Smooth muscle cell (in vitro differentiated cells): ENCODE results near the gene IL1RN. TPM values are rescaled to one million over a fixed set of nuclear protein-coding genes. Genes with fewer than 3 reads are reported as not detected.

Experiments used
- DNase-seq: peaks from one replicate; lab custom pipeline; 2025; ENCODE audit not compliant: unreplicated experiment; lab: John Stamatoyannopoulos, UW
- H2AFZ ChIP-seq: fragments of 200-600 bp; sonication (generic); 2 replicates; pipeline ENCODE4 v1.6.0; 2016; ENCODE audit warnings: antibody characterized with exemption, low read depth, mild to moderate bottlenecking
- H3F3A ChIP-seq: fragments of 200-600 bp; sonication (generic); 2 replicates; pipeline ENCODE4 v1.6.0; 2017; ENCODE audit warnings: antibody characterized with exemption, low read depth
- H3K27ac ChIP-seq: fragments of 200-600 bp; sonication (generic); 2 replicates; pipeline ENCODE4 v1.5.1; 2016; ENCODE audit warnings: low read depth, mild to moderate bottlenecking
- H3K27me3 ChIP-seq: fragments of 200-600 bp; sonication (generic); 2 replicates; pipeline ENCODE4 v1.6.1; 2016; ENCODE audit warnings: low read depth, mild to moderate bottlenecking
- H3K36me3 ChIP-seq: fragments of 200-600 bp; sonication (generic); 2 replicates; pipeline ENCODE4 v1.5.1; 2016; ENCODE audit warnings: low read depth
- H3K4me1 ChIP-seq: fragments of 200-600 bp; sonication (generic); 2 replicates; pipeline ENCODE4 v1.5.1; 2016; ENCODE audit warnings: low read depth
- H3K4me2 ChIP-seq: fragments of 200-600 bp; sonication (generic); 2 replicates; pipeline ENCODE4 v1.6.0; 2016; ENCODE audit warnings: mild to moderate bottlenecking
- H3K4me3 ChIP-seq: fragments of 200-600 bp; sonication (generic); 2 replicates; pipeline ENCODE4 v1.5.1; 2016; ENCODE audit warnings: mild to moderate bottlenecking
- H3K79me2 ChIP-seq: fragments of 200-600 bp; sonication (generic); 2 replicates; pipeline ENCODE4 v1.6.0; 2016; ENCODE audit warnings: low read depth, mild to moderate bottlenecking
- H3K9ac ChIP-seq: fragments of 200-600 bp; sonication (generic); 2 replicates; pipeline ENCODE4 v1.6.0; 2016; ENCODE audit warnings: low read depth
- H3K9me3 ChIP-seq: fragments of 200-600 bp; sonication (generic); replicated peaks from 2 replicates; pipeline ENCODE4 v1.5.1; 2016; ENCODE audit warnings: low read depth
- H4K20me1 ChIP-seq: fragments of 200-600 bp; sonication (generic); 2 replicates; pipeline ENCODE4 v1.6.0; 2016; ENCODE audit warnings: low read depth
- CTCF ChIP-seq: fragments of 200-600 bp; sonication (generic); IDR thresholded peaks from 2 replicates; pipeline ENCODE4 v1.5.1; 2017; ENCODE audit warnings: borderline replicate concordance, mild to moderate bottlenecking, antibody characterized with exemption; ENCODE audit not compliant: insufficient read depth, poor library complexity, severe bottlenecking
- WGBS: methylation state at CpG from one replicate; pipeline ENCODE4 v1.1.7; 2016; ENCODE audit warnings: low lambda C conversion rate; 5-methylcytosine and 5-hydroxymethylcytosine counted together
- polyA plus RNA-seq: library from polyadenylated mRNA; unstranded; fragments of >200 nt; fragmentation: Nextera tagmentation; extraction: Ambion mirVana; gene quantifications from 2 replicates; pipeline ENCODE4 v1.2.1, GENCODE V29; 2016
- total RNA-seq: library from RNA; depleted of rRNA; stranded (reverse); fragments of >200 nt; gene quantifications from 2 replicates; pipeline ENCODE4 v1.2.3, GENCODE V29; 2014

IL1RN gene
- total and polyA plus RNA-seq, 2 experiments from 2014 or later, result 2.2 to 3.3 TPM

GRCh38 chr2:113144259-113144658 is 16.9 kb downstream of the IL1RN start:
- Histone ChIP-seq H3K4me2 (no peak overlapping the region), H3F3A (no peaks in the 10 kb centered on the region), H4K20me1 (no peaks in the 10 kb centered on the region), H3K9me3 (no peaks in the 10 kb centered on the region), H3K27me3 (no peaks in the 10 kb centered on the region), H3K4me3 (no peak overlapping the region), H3K79me2 (no peaks in the 10 kb centered on the region), H3K36me3 (no peaks in the 10 kb centered on the region), H3K27ac (no peak overlapping the region), H2AFZ (no peak overlapping the region), H3K9ac (no peak overlapping the region), H3K4me1 (no peaks in the 10 kb centered on the region)
- DNase-seq, result no peak
- 85% methylated on average over 4 of the region's 4 CpGs for WGBS
- TF ChIP-seq CTCF, result no peak

- H3K9me3 ChIP-seq, result no peaks in the 10 kb centered on the region
- H3K4me1 ChIP-seq, result no peaks in the 10 kb centered on the region
- H3K9ac ChIP-seq, result no peak overlapping the region
- 84% methylated on average over 8 of the region's 8 CpGs for WGBS
- no peak overlapping the region for H3K27ac ChIP-seq
- no peaks in the 10 kb centered on the region for H3K27me3 ChIP-seq
- H4K20me1 ChIP-seq, result no peaks in the 10 kb centered on the region
- no peaks in the 10 kb centered on the region for H3K36me3 ChIP-seq
- H3F3A ChIP-seq, result no peaks in the 10 kb centered on the region
- no peak for DNase-seq
- H3K4me3 ChIP-seq, result no peak overlapping the region
- H3K4me2 ChIP-seq, result no peak overlapping the region
- H2AFZ ChIP-seq, result no peak overlapping the region
- H3K79me2 ChIP-seq, result no peaks in the 10 kb centered on the region
- TF ChIP-seq CTCF, result no peak
Observed at GRCh38 chr2:113148606-113149552, 21.5 kb downstream of the IL1RN start.

- Histone ChIP-seq H2AFZ (no peak overlapping the region), H3K9me3 (no peaks in the 10 kb centered on the region), H3K36me3 (no peaks in the 10 kb centered on the region), H3K27ac (no peak overlapping the region), H4K20me1 (no peaks in the 10 kb centered on the region), H3K79me2 (no peaks in the 10 kb centered on the region), H3K27me3 (no peaks in the 10 kb centered on the region), H3K4me3 (no peak overlapping the region), H3K9ac (no peak overlapping the region), H3K4me2 (no peak overlapping the region), H3F3A (no peaks in the 10 kb centered on the region), H3K4me1 (no peaks in the 10 kb centered on the region)
- DNase-seq, result no peak
- 78% methylated on average over 1 of the region's 1 CpG for WGBS
- TF ChIP-seq CTCF, result no peak
Observed at GRCh38 chr2:113149553-113150257, 22.3 kb downstream of the IL1RN start.
